ENCODE results near the gene TLDC2. TPM values are rescaled to one million over a fixed set of nuclear protein-coding genes. Genes with fewer than 3 reads are reported as not detected.

TLDC2 gene
- total RNA-seq, 4 donors from 2014 or later, result 1.0 TPM; not detected in 2

DNA sequence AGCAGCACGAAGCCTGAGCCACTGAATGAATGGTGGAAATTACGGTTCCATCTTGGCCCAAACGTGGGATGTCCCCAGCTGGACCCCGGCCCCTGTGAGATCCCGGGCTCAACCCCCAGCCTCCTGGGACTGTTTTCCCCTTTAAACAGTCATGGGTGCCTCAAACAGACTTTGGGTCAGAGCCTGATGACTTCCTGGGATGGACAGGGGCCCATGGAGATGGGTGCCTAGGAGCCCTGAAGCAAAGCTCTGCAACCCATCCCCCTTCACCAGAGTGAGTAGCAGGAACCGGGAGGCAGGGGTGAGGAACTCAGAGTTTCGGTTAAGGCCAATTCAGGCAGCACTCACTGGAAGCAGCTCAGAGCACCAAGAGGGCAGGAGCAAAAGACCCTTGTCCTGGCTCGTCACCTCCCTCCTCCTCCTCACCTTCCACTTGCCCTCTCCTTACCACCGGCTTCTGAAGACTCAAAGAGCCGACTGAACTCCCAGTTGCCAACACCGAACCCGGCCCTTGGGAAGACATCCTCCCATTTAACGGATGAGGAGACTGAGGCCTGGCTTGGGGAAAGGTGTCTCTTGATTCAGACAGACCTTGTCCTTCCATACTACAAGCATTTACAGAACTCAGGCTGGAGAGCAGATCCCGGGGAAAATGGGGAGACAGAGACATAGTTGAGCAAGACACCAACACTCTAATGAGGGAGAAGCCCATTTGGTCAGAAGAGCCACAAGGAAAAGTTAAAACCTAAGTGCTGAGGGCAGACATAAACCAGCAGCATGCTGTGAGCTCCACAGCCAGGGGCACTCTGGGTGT, 14.9 kb upstream of the TLDC2 start:
- peaks cover 0 to 34% of the 10 kb centered on the region in 2 donors for H3K4me1 ChIP-seq
- intact Hi-C loops (cut with DNase I; ENCODE audit: low total_unique reads), result no loop called here
- TF ChIP-seq POLR2A (IDR thresholded peaks at IDR 0.05), result no peak
- TF ChIP-seq, protein P1, sequence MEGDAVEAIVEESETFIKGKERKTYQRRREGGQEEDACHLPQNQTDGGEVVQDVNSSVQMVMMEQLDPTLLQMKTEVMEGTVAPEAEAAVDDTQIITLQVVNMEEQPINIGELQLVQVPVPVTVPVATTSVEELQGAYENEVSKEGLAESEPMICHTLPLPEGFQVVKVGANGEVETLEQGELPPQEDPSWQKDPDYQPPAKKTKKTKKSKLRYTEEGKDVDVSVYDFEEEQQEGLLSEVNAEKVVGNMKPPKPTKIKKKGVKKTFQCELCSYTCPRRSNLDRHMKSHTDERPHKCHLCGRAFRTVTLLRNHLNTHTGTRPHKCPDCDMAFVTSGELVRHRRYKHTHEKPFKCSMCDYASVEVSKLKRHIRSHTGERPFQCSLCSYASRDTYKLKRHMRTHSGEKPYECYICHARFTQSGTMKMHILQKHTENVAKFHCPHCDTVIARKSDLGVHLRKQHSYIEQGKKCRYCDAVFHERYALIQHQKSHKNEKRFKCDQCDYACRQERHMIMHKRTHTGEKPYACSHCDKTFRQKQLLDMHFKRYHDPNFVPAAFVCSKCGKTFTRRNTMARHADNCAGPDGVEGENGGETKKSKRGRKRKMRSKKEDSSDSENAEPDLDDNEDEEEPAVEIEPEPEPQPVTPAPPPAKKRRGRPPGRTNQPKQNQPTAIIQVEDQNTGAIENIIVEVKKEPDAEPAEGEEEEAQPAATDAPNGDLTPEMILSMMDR (IDR thresholded peaks at IDR 0.05), result no peak
- no peaks in the 10 kb centered on the region for H3K9me3 ChIP-seq
- DNase-seq, result no peak
- no peaks in the 10 kb centered on the region for H3K36me3 ChIP-seq
- H3K4me3 ChIP-seq, result peak overlapping the region; percentile 45 to 71
- H3K27me3 ChIP-seq, result no peaks in the 10 kb centered on the region
- H3K27ac ChIP-seq, result peak overlapping the region; percentile 94 to 96

GRCh38 chr20:36861625-36861874, 14.4 kb upstream of the TLDC2 start:
- H3K4me1 ChIP-seq, result peaks cover 0 to 29% of the 10 kb centered on the region in 2 donors
- no peaks in the 10 kb centered on the region for H3K27me3 ChIP-seq
- DNase-seq, result no peak
- no peaks in the 10 kb centered on the region for H3K36me3 ChIP-seq
- H3K4me3 ChIP-seq, result peak overlapping the region; percentile 45 to 71
- no peaks in the 10 kb centered on the region for H3K9me3 ChIP-seq
- intact Hi-C loops (cut with DNase I; ENCODE audit: low total_unique reads), result no loop called here
- peak overlapping the region; percentile 94 to 96 for H3K27ac ChIP-seq
- TF ChIP-seq, protein P1 (IDR thresholded peaks at IDR 0.05), result no peak
- TF ChIP-seq POLR2A (IDR thresholded peaks at IDR 0.05), result no peak

- Histone ChIP-seq H3K27me3 (no peaks in the 10 kb centered on the region), H3K27ac (peak overlapping the region; percentile 94 to 96), H3K36me3 (no peaks in the 10 kb centered on the region), H3K9me3 (no peaks in the 10 kb centered on the region), H3K4me3 (peak overlapping the region; percentile 45 to 71), H3K4me1 (peaks cover 0 to 23% of the 10 kb centered on the region in 2 donors)
- peak; percentile 65 to 85 for TF ChIP-seq POLR2A (IDR thresholded peaks at IDR 0.05)
- TF ChIP-seq, protein P1 (IDR thresholded peaks at IDR 0.05), result no peak
- DNase-seq, result peak; percentile 90 to 93
- intact Hi-C loops (cut with DNase I; ENCODE audit: low total_unique reads), result no loop called here
Measured at GRCh38 chr20:36861875-36862801, 13.8 kb upstream of the TLDC2 start.

DNA sequence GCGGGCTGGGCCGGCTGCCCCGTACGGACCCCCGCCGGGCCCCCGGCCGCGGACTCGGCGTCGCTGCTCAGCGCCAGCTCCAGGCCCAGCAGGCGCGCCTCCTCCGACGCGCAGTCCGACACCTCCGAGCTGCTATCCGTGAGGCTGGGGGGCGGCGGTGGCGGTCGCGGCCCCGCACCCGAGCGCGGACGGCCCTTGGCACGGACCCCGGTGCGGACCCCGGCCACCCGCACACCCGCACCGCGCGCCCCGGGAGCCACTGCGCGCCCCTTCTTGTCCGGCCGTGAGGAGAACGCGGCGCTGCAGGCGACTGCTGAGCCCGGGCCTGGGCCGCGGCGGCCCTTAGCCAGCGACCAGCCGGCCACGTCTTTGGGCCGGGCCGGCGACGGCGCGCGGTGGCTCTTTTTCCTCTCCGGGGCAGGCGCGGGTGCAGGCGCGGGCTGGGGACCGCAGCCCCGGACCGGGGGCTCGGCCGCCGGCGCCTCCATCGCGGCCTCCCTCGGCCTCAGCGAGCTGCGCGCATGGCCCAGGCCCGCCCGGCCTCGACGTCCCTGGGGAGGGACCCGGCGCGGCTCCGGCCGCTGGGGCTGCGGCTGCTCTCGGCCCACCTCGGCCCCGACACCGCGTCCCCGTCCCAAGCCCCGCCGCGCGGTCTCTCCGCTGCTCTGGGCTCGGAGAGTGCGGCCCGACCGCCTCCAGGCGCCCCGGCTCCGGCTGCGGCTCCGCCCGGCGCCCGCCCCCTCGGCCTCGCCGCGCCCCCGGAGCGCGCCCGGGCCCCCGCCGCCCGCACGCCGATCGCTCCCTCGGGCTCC, 12.9 kb upstream of the TLDC2 start:
- TF ChIP-seq, protein P1 (IDR thresholded peaks at IDR 0.05), result no peak
- peak; percentile 46 to 58 for TF ChIP-seq POLR2A (IDR thresholded peaks at IDR 0.05)
- no peaks in the 10 kb centered on the region for H3K9me3 ChIP-seq
- DNase-seq, result no peak
- intact Hi-C loops (cut with DNase I; ENCODE audit: low total_unique reads), result no loop called here
- H3K27me3 ChIP-seq, result no peaks in the 10 kb centered on the region
- peak overlapping the region; percentile 45 to 71 for H3K4me3 ChIP-seq
- H3K36me3 ChIP-seq, result no peaks in the 10 kb centered on the region
- peaks cover 0 to 16% of the 10 kb centered on the region in 2 donors for H3K4me1 ChIP-seq
- peak overlapping the region; percentile 94 to 96 for H3K27ac ChIP-seq

Measured in uterus (tissue), 4 donors.